ENCODE measurements around the gene SRSF9.

Gene SRSF9

GRCh38 chr12:120474616-120474960 is 5.0 kb upstream of the SRSF9 start:
- peak overlapping the region; percentile 6; the same call in 1 of the 2 replicates for H3K4me2 ChIP-seq (ENCODE audit: low read length)
- TF ChIP-seq EZH2phosphoT487 (IDR thresholded peaks at IDR 0.05; ENCODE audit: low read depth) (no peak), CTCF (IDR thresholded peaks at IDR 0.05; ENCODE audit: low read depth, low read length) (no peak)
- H3K9ac ChIP-seq (ENCODE audit: low read length) = no peak overlapping the region
- no peak overlapping the region for H3K4me3 ChIP-seq (ENCODE audit: low read length)
- peaks cover 6% of the 10 kb centered on the region; the same call in 1 of the 2 replicates for H3K79me2 ChIP-seq (ENCODE audit: low read length)
- no peaks in the 10 kb centered on the region for H3K36me3 ChIP-seq (replicated peaks; ENCODE audit: low read depth, low read length)
- H2AFZ ChIP-seq (ENCODE audit: low read depth, low read length) = no peak overlapping the region
- peaks cover 10% of the 10 kb centered on the region; the same call in 1 of the 2 replicates for H3K4me1 ChIP-seq (ENCODE audit: low read length)
- no peak overlapping the region for H3K27ac ChIP-seq (ENCODE audit: low read length)
- H3K9me3 ChIP-seq (ENCODE audit: insufficient read depth, low read length) = no peaks in the 10 kb centered on the region
- H3K27me3 ChIP-seq (ENCODE audit: low read depth, low read length) = no peaks in the 10 kb centered on the region
- H4K20me1 ChIP-seq (ENCODE audit: insufficient read depth, low read length) = no peaks in the 10 kb centered on the region

GRCh38 chr12:120473807-120474615 is 4.5 kb upstream of the SRSF9 start:
- Histone ChIP-seq H2AFZ (ENCODE audit: low read depth, low read length) (no peak overlapping the region), H3K36me3 (replicated peaks; ENCODE audit: low read depth, low read length) (no peaks in the 10 kb centered on the region), H3K79me2 (ENCODE audit: low read length) (peaks cover 12% of the 10 kb centered on the region), H4K20me1 (ENCODE audit: insufficient read depth, low read length) (no peaks in the 10 kb centered on the region), H3K27me3 (ENCODE audit: low read depth, low read length) (no peaks in the 10 kb centered on the region), H3K9me3 (ENCODE audit: insufficient read depth, low read length) (no peaks in the 10 kb centered on the region), H3K4me2 (ENCODE audit: low read length) (peak overlapping the region; percentile 6; the same call in 1 of the 2 replicates), H3K4me3 (ENCODE audit: low read length) (no peak overlapping the region), H3K4me1 (ENCODE audit: low read length) (peaks cover 10% of the 10 kb centered on the region; the same call in 1 of the 2 replicates), H3K27ac (ENCODE audit: low read length) (no peak overlapping the region), H3K9ac (ENCODE audit: low read length) (no peak overlapping the region)
- TF ChIP-seq CTCF (IDR thresholded peaks at IDR 0.05; ENCODE audit: low read depth, low read length) (no peak), EZH2phosphoT487 (IDR thresholded peaks at IDR 0.05; ENCODE audit: low read depth) (no peak)

- Histone ChIP-seq H2AFZ (ENCODE audit: low read depth, low read length) (no peak overlapping the region), H3K9ac (ENCODE audit: low read length) (no peak overlapping the region), H3K27me3 (ENCODE audit: low read depth, low read length) (no peaks in the 10 kb centered on the region), H4K20me1 (ENCODE audit: insufficient read depth, low read length) (peaks cover 14% of the 10 kb centered on the region), H3K27ac (ENCODE audit: low read length) (no peak overlapping the region), H3K4me2 (ENCODE audit: low read length) (no peak overlapping the region), H3K4me1 (ENCODE audit: low read length) (peaks cover 10% of the 10 kb centered on the region; the same call in 1 of the 2 replicates), H3K4me3 (ENCODE audit: low read length) (no peak overlapping the region), H3K9me3 (ENCODE audit: insufficient read depth, low read length) (no peaks in the 10 kb centered on the region), H3K79me2 (ENCODE audit: low read length) (peaks cover 27% of the 10 kb centered on the region), H3K36me3 (replicated peaks; ENCODE audit: low read depth, low read length) (peaks cover 1% of the 10 kb centered on the region)
- TF ChIP-seq EZH2phosphoT487 (IDR thresholded peaks at IDR 0.05; ENCODE audit: low read depth) (no peak), CTCF (IDR thresholded peaks at IDR 0.05; ENCODE audit: low read depth, low read length) (no peak)
Observed at GRCh38 chr12:120472521-120472920, 3.0 kb upstream of the SRSF9 start.

- no peak for TF ChIP-seq CTCF (IDR thresholded peaks at IDR 0.05; ENCODE audit: low read depth, low read length)
- TF ChIP-seq EZH2phosphoT487 (IDR thresholded peaks at IDR 0.05; ENCODE audit: low read depth) = no peak
- Histone ChIP-seq H4K20me1 (ENCODE audit: insufficient read depth, low read length) (peaks cover 37% of the 10 kb centered on the region), H3K36me3 (replicated peaks; ENCODE audit: low read depth, low read length) (peaks cover 19% of the 10 kb centered on the region), H3K4me1 (ENCODE audit: low read length) (peaks cover 13% of the 10 kb centered on the region; the same call in 1 of the 2 replicates), H2AFZ (ENCODE audit: low read depth, low read length) (peak overlapping the region; percentile 68; the same call in 1 of the 2 replicates), H3K4me3 (ENCODE audit: low read length) (peak overlapping the region; percentile 89), H3K27me3 (ENCODE audit: low read depth, low read length) (no peaks in the 10 kb centered on the region), H3K9ac (ENCODE audit: low read length) (peak overlapping the region; percentile 67), H3K79me2 (ENCODE audit: low read length) (peaks cover 49% of the 10 kb centered on the region), H3K27ac (ENCODE audit: low read length) (no peak overlapping the region), H3K4me2 (ENCODE audit: low read length) (peak overlapping the region; percentile 91), H3K9me3 (ENCODE audit: insufficient read depth, low read length) (no peaks in the 10 kb centered on the region)
Observed at GRCh38 chr12:120470150-120470784, 719 bp upstream of the SRSF9 start.
